Fibroblast of skin of abdomen (primary cell): ENCODE measurements around the gene ROR1.
"Not testable (repeated sequence)": the region's sequence is repeated elsewhere in the genome, so short reads cannot be mapped to it uniquely, and the experiment has no call there.

ENCODE experiments used
- DNase-seq: peaks from one replicate; pipeline ENCODE4 v3.0.0-alpha.2; 2013

ROR1 gene

DNA sequence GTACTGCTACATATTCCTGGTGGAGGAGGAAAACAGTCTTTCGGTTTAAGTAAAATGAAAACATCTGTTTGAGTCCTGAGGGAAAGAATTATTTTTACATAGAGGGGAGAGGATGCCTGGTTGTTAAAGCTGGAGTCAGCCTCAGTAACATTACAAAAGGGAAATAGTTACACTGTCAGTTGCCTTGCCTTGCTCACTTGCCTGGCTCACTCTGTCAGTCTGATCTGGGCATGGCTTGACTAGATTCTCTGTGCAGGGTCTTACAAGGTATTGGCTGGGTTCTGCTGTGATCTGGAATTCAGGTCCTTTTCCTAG is 421.2 kb downstream of the ROR1 start:
- DNase-seq = peak; percentile 49

DNA sequence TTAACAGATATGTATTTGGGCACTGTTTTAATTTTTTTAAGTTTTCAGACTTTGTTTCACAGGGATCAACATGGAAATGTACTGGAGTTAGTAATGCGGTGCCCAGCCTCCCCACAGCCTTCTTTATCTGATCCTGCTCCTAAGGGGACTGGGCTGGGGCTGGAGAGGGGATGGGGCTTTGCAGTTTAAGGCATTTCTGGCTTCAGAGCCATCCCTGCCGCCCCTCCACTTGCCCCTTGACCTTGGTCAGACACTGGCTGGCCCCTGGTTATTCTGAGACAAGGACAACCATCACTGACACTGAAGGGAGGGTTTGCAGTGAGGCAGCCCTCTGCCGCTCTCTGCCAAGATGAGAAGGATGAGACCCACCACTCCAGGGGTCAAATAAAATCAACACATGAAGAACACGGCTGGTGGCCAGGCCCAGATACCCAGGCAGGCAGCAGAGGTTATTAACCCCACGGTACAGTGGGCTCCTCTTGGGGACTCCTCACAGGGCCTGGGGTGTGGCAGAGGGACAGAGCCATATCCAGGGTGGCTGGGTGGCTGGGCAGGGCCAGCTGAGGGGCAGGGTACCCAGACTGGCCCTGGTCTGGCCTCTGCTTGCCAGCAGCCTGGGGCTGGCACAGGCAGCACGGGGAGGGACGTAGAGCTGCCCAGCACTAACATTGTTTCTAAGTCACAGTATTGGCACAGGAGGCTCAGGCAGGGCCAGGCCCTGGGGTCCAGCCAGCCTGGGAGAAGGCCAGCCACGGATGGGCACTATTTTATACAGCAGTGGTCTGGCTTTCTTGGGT is 422.5 kb downstream of the ROR1 start:
- DNase-seq = no peak

DNA sequence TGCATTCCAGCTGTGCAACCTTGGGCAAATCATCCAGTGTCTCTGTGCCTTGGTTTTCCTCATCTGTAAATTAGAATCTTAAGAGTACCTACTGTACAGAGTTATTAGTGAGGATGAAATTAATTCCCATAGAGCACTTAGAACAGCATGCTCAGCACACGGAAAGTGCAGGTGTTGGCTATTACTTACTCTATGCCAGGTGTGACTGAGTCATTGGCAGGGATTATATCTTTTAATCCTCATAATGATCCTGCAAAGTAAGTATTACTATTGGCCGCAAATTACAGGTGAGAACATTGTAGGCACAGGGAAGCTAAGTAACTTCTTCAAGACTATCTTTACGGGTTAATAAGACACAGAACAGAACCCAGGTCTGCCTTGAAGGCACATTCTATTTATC is 423.3 kb downstream of the ROR1 start:
- no peak for DNase-seq

DNA sequence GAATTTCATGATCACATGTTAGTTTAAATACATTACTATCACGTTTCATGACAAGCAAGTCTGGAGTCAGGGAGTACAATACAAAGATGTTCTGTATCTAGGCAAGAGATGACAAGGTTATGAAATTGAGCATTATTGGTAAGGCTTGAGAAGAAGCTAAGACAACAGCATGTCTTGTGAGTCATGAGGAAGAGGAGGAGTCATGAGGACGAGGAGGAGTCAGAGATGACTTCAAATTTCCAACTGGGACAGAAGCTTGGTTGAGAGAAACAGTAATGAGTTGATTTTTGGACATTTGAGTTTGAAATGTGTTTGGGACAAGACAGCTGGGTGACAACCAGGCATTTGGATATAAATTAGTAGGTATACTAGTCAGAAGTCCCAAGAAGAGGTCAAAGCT is 425.3 kb downstream of the ROR1 start:
- no peak for DNase-seq

DNA sequence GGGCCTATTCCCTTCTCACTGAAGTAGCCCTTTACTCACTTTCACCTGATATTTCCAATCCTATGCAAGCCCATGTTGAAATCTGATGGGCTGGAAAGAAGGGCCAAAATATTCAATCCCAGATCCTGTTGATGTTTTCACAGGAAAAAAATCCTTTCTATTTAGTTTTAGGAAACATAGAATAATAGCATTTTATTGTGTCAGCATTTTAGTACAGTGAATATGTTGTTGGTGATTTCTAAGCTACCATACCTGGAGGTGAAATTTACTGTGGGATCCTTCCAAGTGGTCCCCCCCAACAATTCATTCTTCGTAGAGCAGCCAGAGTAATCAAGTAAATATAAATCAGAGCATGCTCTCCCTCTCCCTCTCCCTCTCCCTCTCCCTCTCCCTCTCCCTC is 426.2 kb downstream of the ROR1 start:
- no peak for DNase-seq

DNA sequence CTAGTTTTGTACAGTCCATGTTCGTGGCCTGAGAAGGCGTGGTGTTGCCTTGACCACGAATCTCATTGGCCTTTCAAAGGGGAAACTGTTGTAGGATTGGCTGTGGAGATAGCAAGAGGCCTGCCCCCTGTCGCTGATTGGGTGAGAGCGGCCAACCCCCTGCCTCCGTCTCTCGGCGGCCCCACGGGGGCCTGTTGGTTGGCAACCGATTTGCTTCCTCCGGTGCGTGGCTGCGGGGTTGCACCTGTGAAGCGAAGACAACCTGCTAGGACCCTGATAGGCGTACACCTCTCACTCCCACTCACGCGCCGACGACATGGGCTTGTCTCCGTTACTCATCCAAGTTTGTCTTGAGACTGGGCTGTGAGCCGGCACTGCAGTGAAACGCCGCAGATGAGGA is 429.6 kb downstream of the ROR1 start, which contains the start of gene UBE2U:
Gene UBE2U, plus strand, starts transcription at position 204 of the 400 bp plus-strand sequence. CDS start 428 bp downstream, outside the sequence.
- no peak for DNase-seq

DNA sequence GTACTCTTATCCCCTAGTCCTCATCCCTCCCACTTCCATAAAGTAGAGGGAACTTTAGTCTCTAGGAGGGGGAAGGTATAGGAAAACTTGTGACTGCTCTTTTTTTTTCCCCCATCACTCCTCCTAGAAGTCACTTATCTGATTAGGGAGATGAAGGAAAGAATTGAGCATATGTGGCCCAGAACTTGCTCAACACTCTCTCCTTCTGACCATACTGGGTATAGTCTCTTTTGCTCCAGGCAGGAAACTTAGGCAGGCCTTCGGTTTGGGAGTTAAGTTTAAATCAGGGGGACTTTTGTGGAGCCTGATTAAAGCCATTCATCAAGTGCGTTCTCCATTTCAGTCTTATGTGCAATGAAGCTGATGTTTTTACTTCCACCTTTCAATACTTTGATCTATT is 435.4 kb downstream of the ROR1 start:
- DNase-seq = no peak

DNA sequence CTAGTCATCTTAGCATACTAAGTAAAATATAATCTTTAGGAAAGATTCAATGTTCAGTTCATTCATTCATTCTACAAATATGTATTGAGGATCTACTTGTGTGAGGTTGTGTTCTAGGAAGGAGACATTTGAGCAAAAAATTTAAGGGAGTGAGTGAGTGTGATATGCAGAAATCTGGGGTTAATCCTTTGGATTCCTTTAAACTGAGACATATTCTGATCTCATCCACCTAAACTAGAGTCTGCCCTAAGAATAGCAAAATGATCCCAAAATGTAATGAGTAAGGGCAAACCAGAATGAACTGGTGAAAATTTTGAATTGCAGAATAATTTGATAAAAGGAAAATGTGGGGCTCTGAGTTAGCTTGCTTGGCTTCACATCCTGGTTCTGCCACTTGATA is 438.2 kb downstream of the ROR1 start:
- peak; percentile 85 for DNase-seq

DNA sequence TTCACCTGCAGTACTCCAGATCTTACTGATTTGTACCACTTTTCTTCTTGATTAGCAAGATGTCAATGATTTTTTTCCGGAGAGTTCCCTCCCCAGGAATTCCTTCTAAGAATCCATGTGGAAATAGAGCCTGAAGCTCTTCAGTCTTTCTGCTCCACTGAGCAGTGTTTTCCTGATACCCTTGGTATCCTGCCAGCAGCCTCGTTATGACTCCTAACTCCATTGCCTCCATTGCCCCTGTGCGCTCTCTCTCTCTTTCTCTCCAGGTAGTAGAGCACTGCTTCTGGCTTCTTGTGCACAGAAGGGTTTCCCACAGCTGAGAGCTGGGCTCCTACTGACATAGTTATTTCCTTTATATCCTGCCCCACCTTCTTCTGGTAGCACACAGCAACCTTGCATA is 441.8 kb downstream of the ROR1 start:
- no peak for DNase-seq

DNA sequence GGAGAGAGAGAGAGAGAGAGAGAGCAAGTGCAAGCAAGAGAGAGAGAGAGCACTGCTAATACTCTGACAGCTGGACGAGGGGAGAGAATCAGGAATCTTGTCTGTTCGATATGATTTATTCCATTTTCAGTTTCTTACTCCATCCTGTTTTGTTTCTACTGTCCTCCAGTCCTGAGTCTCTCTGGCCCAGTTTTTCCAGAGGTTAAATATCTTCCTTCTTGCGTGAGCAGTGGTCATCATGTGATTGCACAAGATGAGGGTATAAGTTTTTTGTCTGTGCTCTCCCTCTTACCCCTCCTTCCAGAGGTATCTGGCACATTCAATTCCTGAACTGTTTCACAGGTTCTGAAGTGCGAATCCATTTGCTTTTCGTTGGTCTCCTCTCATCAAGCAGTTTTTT is 446.4 kb downstream of the ROR1 start:
- DNase-seq = no peak

DNA sequence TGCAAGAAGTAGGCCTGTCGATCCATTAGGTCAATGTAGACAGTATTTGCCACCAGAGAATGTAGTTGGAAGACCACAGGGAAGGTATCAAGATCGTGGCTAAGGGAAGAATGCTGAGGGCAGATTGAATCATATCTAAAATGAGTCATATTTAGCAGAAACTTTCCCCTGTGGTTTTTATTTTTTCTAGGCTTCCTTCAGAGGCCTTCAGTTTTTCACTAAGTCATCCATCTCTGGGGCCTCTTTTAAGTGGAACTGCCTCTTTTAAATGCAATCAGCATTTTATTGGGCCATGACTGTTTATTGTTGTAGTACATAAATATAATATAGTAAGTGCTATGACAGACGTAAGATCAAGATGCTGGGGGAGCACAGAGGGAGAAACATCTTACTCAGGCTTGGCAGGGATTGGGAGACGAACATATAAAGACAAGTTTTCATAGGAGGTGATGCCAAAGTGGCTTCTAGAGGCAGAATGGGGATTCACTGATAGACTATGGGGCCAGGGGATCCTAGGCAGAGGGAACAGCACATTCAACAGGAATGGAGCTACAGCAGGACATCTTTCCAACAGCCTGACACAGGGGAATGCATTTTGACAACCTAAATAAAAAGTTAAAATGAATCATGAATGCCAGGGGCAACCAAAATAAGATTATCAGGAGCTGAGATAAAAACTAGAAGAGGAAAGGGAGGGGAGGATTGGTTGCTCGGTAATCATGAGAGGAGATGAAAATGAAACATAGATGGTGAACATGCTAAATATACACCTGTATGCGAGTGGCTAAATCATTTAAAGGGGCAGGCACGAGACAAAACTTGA is 449.7 kb downstream of the ROR1 start:
- peak; percentile 94 for DNase-seq

DNA sequence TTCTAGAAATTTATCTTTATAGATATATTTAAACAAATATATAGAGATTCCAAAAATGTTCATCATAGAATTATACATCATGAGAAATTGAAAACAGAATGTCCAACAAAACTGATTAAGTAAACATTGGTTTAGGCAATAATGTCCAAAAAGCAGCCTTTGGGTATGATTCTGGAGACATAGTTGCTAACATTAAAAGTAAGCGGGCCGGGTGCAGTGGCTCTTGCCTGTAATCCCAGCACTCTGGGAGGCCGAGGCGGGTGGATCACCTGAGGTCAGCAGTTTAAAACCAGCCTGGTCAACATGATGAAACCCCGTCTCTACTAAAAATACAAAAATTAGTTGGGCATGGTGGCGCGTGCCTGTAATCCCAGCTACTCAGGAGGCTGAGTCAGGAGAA is 450.4 kb downstream of the ROR1 start:
- not testable (repeated sequence) for DNase-seq

DNA sequence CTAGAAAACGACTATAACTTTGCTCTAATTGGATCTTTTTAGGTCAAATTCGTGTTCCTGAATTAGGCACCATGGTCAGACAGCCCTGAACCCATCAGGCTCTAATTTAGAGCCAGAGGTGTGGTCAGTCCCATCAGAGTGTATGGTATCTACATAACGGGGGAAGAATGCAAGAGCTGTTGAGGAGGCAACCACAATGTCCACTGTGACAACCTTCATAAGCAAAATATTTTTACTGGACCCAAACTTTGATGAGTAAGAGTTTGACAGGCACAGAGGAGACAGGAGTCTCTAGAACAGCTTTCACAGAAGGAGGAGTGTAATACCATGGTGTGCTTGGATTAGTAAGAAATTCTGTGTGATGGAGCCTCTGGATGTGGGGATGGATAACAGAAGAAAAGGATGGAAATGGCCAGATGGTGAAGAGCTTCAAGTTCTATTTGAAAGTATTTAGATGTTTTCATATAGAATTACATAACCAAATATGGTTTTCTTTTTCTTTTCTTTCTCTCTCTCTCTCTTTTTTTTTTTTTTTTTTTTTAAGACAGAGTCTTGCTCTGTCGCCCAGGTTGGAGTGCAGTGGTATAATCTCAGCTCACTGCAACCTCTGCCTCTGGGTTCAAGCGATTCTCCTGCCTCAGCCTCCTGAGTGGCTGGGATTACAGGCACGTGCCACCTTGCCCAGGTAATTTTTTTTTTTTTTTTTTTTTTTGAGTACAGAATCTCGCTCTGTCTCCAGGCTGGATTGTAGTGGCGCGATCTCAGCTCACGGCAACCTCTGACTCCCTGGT is 454.5 kb downstream of the ROR1 start:
- peak; percentile 72 for DNase-seq

DNA sequence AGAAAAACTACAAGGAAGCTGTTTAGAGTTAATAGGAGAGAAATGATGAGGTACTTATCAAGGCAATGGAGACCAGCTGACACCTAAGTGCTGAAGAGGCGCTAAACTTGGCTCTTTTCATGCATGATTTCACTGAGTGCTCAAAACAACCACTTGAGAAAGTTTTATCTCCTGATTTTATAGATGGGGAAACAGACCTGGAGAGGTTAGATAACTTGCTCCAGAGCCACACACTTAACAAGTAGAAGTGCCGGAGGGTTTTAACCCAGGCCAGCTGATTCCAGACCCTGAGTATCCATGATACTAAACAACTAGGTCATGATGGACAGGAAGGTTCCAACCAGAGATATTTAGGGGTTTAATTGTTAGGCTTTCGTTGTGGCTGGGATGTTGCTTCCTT is 455.5 kb downstream of the ROR1 start:
- no peak for DNase-seq
